Skeletal muscle cell (primary cell): Measurements from ENCODE around the gene MAPKAPK3.

Experiments used
- DNase-seq: peaks from one replicate; pipeline ENCODE4 v3.0.0-alpha.2; 2010; ENCODE audit warnings: low read depth
- H3K4me3 ChIP-seq: 2 replicates; pipeline ENCODE4 v1.5.1; 2011; ENCODE audit warnings: low read depth, mild to moderate bottlenecking, control low read depth, low read length, moderate library complexity

Gene MAPKAPK3

DNA sequence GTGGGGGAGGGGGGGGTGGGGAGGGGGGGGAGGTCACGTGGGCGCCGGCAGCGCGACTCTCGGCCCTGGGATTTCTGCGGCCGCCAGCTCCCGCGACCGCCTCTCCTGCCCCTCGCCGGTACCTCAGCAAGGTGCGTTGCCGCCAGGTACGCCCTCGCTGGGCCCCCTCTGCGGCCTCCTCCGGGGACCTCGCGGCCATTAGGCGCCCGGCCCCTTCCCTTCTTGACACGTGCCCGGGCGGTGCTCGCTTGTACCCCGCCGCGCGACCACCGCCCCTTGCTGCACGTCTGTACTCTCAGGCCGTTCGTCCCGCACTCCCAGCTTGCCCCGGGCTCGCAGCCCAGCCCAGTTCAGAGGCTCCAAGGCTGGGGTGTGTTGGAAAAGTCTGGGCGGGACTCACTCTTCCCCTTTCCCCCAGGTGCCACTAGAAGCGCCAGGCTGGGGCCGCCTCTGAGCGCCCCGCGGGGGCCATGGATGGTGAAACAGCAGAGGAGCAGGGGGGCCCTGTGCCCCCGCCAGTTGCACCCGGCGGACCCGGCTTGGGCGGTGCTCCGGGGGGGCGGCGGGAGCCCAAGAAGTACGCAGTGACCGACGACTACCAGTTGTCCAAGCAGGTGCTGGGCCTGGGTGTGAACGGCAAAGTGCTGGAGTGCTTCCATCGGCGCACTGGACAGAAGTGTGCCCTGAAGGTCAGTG lies at the start of gene MAPKAPK3:
Gene MAPKAPK3, plus strand, starts transcription at position 56 of the 696 bp plus-strand sequence. Its CDS starts 415 bp downstream, at position 471.
- H3K4me3 ChIP-seq, result peak within 1 kb of the TSS; percentile 81
- DNase-seq, result no peak

DNA sequence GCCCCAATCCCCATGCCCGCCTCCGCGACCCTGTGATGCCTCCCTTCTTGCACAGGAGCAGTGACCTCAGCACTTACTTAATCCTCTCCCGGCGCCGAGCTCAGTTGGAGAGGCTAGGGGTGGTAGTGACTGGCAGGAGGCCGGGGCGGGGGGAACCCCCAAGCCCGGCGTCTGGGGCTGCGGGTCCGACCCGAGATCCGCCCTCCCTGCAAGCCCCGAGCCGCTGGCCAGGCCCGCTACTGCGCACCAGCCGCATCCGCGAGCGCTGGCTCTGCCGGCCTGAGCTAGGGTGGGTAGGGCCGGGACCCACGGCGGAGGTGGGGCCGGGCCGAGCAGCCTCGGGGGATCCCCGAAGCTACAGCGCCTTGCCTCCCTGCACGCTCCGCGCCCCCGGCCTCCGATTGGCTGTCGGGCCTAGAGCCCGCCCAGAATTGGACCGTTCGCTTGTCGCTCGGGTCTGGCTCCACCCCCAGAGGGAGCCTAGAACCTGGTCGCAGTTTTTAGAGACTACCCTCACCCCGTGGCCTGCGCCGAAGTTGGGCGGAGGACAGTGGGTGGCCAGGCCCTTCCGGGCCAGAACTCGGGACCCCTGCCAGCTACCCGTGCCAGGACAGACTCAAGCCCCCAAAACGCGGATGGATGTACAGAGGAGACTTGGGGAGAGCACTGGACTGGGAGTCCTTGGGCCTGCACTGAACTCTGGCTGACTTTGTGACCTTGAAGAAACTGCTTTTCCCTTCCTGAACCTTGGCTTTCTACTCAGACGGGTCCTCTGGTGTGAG lies 49.4 kb upstream of the MAPKAPK3 start, which contains the start of gene C3orf18:
Gene C3orf18, minus strand, starts transcription at position 362 of the 782 bp plus-strand sequence. CDS start 2,048 bp downstream, outside the sequence.
- peak within 1 kb of the TSS; percentile 97 for H3K4me3 ChIP-seq
- peak; percentile 62 for DNase-seq

GRCh38 chr3:50568947-50569749 lies 47.8 kb upstream of the MAPKAPK3 start, which contains the start of gene HEMK1:
HEMK1 (plus strand) TSS chr3:50569522; CDS start chr3:50571105, 1,583 bp downstream.
- peak; percentile 76 for DNase-seq
- peak within 1 kb of the TSS; percentile 97 for H3K4me3 ChIP-seq

- no peak for DNase-seq
- H3K4me3 ChIP-seq, result peak overlapping the region; percentile 97
Observed at GRCh38 chr3:50570508-50571279, 46.3 kb upstream of the MAPKAPK3 start.

DNA sequence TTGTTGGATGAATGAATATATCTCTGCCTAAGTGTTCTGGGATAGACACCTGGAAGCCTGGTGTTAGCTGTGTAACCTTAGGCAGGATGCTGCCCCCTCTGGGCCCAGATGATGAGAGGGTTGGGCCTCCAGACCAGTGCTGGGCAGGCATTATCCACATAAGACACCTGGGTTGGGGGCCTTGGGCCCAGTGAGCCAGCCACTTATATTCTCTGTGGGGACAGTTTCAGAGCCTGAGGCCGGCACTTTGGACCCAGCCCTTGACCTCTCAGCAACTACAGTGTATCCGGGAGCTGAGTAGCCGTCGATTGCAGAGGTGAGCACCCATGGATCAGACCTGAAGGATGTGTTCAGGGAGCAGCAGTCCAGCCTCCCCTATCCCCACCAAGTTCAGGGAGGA lies 45.5 kb upstream of the MAPKAPK3 start:
- H3K4me3 ChIP-seq, result no peak overlapping the region
- no peak for DNase-seq

DNA sequence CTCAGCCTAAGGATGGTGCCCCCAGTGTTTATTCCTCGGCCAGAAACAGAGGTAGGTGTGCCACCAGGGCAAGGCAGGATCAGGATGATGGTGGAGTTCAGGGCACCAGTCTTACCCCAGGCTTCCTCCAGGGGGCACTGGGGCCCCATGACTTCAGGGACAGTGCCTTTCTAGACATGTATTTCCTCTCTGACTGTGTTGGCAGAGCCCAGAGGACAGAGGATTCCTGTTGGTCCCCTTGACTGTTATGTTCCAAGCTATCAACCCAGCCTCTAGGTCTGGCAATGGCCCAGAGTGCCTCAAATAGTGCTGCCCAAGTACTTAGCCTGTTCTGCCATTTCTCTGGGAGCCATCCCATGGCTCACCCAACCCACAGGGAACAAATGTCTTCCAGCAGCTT lies 44.8 kb upstream of the MAPKAPK3 start:
- H3K4me3 ChIP-seq, result no peak overlapping the region
- DNase-seq, result no peak

DNA sequence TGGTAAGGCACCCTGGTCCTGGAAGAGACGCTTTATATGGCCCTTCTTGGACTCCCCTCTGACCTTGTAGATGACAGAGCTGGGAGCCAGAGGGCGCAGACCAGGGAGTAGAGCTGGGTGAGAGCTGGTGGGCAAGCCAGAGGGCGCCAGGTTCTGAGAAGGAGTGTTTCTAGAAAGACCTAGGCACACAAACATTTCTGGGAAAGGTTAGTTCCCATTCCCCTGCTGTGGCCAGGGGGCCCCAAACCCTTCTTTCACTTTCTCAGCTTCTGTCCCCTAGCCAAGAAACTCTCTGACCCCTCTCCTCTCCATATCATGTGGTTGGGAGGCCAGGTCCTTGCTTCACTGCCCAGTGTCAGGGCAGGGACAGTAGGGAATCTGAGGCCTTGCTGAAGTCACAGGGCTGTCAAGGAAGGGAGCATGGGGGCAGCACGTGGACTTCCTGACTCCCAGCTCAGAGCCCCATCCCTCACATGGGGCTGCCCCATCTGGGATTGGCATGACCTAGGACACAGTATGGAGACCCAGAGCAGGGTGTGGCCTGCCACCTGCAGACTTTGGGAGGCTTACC lies 44.1 kb upstream of the MAPKAPK3 start:
- no peak for DNase-seq
- H3K4me3 ChIP-seq, result no peak overlapping the region

- no peak for DNase-seq
- H3K4me3 ChIP-seq, result no peak overlapping the region
Observed at GRCh38 chr3:50573566-50574443, 43.1 kb upstream of the MAPKAPK3 start.

DNA sequence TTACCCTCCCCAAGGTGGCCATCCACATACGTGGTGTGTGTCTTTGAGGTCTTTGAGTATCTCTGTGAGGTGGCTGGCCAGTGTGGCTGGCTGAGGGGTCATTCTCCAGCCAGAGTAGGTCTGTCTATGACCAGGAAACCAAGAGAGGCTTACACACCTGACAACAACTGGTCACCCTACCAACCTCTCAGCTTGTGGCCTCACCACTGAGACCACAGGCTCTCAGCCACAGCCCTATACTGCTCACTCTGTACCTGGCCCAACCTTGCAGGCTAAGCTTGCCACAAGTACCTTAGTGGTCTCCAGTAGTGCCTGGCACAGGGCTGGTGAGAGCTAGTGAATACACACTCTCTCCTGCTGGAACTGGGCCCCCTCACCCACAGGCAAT lies 42.5 kb upstream of the MAPKAPK3 start:
- no peak overlapping the region for H3K4me3 ChIP-seq
- no peak for DNase-seq

- DNase-seq, result no peak
- no peak overlapping the region for H3K4me3 ChIP-seq
Observed at GRCh38 chr3:50575372-50575771, 41.6 kb upstream of the MAPKAPK3 start.

DNA sequence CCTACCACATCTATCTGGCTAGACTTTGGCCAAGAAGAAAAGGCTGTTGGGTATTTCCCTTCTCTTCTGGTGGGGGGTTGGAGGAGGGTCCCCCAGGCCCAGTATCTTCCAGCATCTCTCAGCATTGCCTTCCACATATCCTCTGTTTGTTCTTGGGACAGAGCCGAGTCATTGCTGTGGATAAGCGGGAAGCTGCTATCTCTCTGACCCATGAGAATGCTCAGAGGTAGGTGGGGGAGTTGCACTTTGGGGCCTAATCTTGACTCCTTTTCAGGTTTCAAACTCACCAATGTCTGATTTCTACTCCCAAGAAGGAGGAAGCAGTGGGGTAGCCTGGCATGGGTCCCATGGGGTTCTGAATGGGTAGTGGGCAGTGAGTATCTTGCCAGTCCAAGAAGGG lies 39.6 kb upstream of the MAPKAPK3 start:
- H3K4me3 ChIP-seq, result no peak overlapping the region
- no peak for DNase-seq

DNA sequence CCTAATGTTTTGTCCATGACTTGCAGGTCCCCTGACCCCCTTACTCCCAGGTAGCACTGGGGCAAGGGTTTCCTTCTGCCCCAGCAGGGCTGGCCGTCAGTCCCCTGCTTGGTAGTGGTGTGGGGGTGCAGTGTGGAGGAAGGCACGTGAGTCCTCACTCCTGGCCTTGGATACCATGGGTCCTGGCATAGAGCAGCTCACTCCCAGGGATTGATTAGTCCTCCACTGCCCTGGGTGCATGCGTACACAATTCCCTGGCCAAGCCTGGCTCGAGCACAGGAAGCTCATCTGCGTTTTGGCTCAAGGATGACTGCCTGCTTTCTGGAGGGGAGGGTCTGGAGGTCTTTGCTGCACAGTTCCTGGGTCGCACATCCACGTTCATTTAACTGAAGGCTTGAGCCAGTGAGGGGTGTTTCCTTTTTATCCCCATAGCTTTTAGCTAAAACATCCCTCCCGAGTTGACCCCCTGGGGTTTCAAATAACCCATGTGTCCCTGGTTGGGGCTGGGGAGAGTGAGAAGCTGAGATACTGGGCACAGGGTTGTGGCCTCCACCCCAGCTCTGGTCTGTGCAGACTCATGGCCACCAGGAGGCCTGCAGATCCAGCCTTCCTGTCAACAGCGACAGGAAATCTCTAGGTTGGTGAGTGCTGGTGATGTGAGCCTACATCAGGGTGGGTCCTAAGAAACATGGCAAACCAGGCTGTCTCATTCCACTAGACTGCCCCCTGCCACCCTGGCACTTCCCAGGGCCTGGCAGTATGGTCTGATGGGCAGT lies 36.1 kb upstream of the MAPKAPK3 start:
- no peak for DNase-seq
- H3K4me3 ChIP-seq, result no peak overlapping the region

DNA sequence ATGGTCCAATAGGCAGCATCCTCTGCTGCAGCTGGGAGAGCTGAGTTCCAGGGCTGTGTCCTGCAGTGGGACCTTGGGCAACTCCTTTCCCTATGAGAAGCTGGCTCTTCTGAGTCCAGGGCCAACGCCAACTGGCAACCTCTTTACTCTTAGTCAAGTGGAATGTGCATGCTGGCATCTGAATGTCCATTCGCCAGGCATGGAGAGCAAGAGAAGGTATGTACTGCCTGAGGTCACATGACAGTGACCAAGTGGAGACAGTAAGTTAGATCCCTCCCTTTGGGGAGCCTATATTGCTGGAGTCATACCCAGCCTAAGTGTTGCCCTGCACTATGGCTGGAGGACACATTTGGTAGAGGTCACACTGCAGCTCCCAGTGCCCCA lies 35.5 kb upstream of the MAPKAPK3 start:
- no peak for DNase-seq
- H3K4me3 ChIP-seq, result no peak overlapping the region

- no peak for DNase-seq
Observed at GRCh38 chr3:50582083-50582482, 34.9 kb upstream of the MAPKAPK3 start.

GRCh38 chr3:50583897-50584296 lies 33.1 kb upstream of the MAPKAPK3 start:
- H3K4me3 ChIP-seq, result no peak overlapping the region
- DNase-seq, result no peak

More at GRCh38 chr3:50582083-50582482, 34.9 kb upstream of the MAPKAPK3 start:
- H3K4me3 ChIP-seq, result no peak overlapping the region

DNA sequence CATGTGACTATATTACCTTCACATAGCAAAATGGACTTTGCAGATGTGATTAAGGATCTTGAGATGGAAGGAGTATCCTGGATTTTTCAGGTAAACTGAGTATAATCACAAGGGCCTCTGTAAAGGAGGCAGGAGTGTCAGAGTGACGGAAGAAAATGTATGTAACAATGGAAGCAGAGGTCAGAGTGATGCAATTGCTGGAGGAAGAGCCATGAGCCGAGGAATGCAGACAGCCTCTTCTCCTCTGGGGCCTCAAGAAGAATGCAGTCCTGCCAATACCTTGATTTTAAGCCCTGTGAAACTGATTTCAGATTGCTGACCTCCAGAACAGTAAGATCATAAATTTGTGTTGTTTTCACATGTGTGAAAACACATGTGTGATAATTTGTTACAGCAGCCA lies 32.6 kb upstream of the MAPKAPK3 start:
- no peak for DNase-seq
- no peak overlapping the region for H3K4me3 ChIP-seq
